Upper lobe of right lung (tissue), 1 donor: ENCODE measurements around the gene VANGL1. TPM values are rescaled to one million over a fixed set of nuclear protein-coding genes. Genes with fewer than 3 reads are reported as not detected.

Experiments
- ATAC-seq: fragments of 200-7000 bp; cut with Tn5 transposase; one replicate; pipeline ENCODE4 v1.9.1; 2020; ENCODE audit warnings: mild to moderate bottlenecking, moderate library complexity
- DNase-seq: peaks from one replicate; pipeline ENCODE4 v3.0.0-alpha.2; 2020
- H3K27ac ChIP-seq: fragments of 200-600 bp; one replicate; pipeline ENCODE4 v1.8.0; 2022
- H3K27me3 ChIP-seq: fragments of 200-600 bp; one replicate; pipeline ENCODE4 v1.8.0; 2022; ENCODE audit warnings: mild to moderate bottlenecking
- H3K36me3 ChIP-seq: fragments of 200-600 bp; one replicate; pipeline ENCODE4 v1.8.0; 2022
- H3K4me1 ChIP-seq: fragments of 200-600 bp; one replicate; pipeline ENCODE4 v1.8.0; 2022
- H3K4me3 ChIP-seq: fragments of 200-600 bp; one replicate; pipeline ENCODE4 v1.8.0; 2022; ENCODE audit warnings: mild to moderate bottlenecking
- H3K9me3 ChIP-seq: fragments of 200-600 bp; one replicate; pipeline ENCODE4 v1.8.0; 2022
- CTCF ChIP-seq: fragments of 200-600 bp; IDR thresholded peaks from one replicate; pipeline ENCODE4 v1.8.0; 2022; ENCODE audit warnings: antibody characterized with exemption
- intact Hi-C: fragments of 100-400 bp; cut with DNase I; formaldehyde crosslinking; loops from one replicate; pipeline ENCODE4 v1.11.0; 2022
- total RNA-seq: library from RNA; stranded (reverse); fragmentation: NEBNext Ultra II Directional; extraction: Animal tissue kit (Norgen Biotek cat#: 25700); gene quantifications from one replicate; pipeline ENCODE4 v1.2.1, GENCODE V29; 2021
- donor health status: DM: no; HTN: yes; CAD: no; lungs with severe emphysema.

The VANGL1 gene
- total RNA-seq, 1 donor from 2014 or later, result 10.4 TPM

- Histone ChIP-seq H3K27me3 (no peaks in the 10 kb centered on the region), H3K4me1 (peaks cover 3% of the 10 kb centered on the region), H3K36me3 (no peaks in the 10 kb centered on the region), H3K27ac (no peak overlapping the region), H3K9me3 (no peaks in the 10 kb centered on the region), H3K4me3 (no peak overlapping the region)
- TF ChIP-seq CTCF, result peak; percentile 62
- ATAC-seq, result peak; percentile 52
- intact Hi-C loops, result loop anchor here (5.0 kb wide), 1 partner anchor 50 kb away; the partner anchor contains the start of gene CASQ2
- no peak for DNase-seq
These were observed 75.8 kb downstream of the VANGL1 start for GRCh38 chr1:115717541-115717940.

DNA sequence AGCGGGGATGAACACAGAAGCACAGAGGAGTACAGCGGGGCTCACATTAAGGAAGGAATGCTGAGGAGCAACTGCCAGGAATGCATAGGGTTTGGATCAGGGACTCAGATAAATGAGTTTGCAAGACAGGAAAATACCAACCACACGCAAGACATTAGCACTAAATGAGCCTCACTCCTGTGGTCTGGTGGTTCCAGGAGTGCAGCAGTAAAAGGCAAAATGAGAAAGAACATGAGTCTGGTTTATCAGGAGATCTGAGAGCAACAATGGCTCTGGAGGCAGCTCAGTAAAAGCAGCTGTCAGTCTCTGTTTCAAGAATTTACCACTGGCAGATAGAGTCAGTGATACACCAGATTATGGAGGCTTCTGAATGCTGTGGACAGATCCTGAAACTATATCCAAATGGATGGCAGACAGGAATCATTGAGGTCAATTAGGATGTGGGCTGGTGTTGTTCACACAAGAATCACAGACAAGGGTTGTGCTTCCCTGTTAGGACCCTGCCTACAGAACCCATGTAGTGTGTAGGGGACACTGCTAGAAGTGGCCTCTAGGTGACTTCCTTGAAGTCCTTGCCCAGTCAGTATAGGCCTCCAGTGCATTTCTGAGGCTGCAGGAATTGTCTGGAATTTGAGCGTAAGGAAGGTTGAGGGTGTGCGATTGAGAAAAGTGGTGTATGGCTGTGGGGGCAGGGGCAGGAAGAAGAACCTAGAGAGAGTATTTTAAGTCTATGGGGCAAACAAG lies 76.4 kb downstream of the VANGL1 start:
- Histone ChIP-seq H3K4me1 (peaks cover 3% of the 10 kb centered on the region), H3K36me3 (no peaks in the 10 kb centered on the region), H3K27me3 (no peaks in the 10 kb centered on the region), H3K4me3 (no peak overlapping the region), H3K9me3 (no peaks in the 10 kb centered on the region), H3K27ac (no peak overlapping the region)
- no peak for TF ChIP-seq CTCF
- DNase-seq, result no peak
- intact Hi-C loops, result loop anchor here (5.0 kb wide), 1 partner anchor 49 kb away; the partner anchor contains the start of gene CASQ2
- peak; percentile 37 for ATAC-seq

GRCh38 chr1:115719285-115719684 lies 77.5 kb downstream of the VANGL1 start:
- no peak overlapping the region for H3K27ac ChIP-seq
- no peak for TF ChIP-seq CTCF
- ATAC-seq (no peak), DNase-seq (no peak)
- no peaks in the 10 kb centered on the region for H3K9me3 ChIP-seq
- H3K36me3 ChIP-seq, result no peaks in the 10 kb centered on the region
- intact Hi-C loops, result loop anchor here (5.0 kb wide), 1 partner anchor 48 kb away; the partner anchor contains the start of gene CASQ2
- no peaks in the 10 kb centered on the region for H3K27me3 ChIP-seq
- H3K4me1 ChIP-seq, result peaks cover 3% of the 10 kb centered on the region
- H3K4me3 ChIP-seq, result no peak overlapping the region

- DNase-seq (no peak), ATAC-seq (no peak)
- H3K27me3 ChIP-seq, result no peaks in the 10 kb centered on the region
- no peak overlapping the region for H3K4me3 ChIP-seq
- intact Hi-C loops, result no loop called here
- TF ChIP-seq CTCF, result no peak
- no peaks in the 10 kb centered on the region for H3K36me3 ChIP-seq
- H3K9me3 ChIP-seq, result no peaks in the 10 kb centered on the region
- H3K27ac ChIP-seq, result peak overlapping the region; percentile 78
- H3K4me1 ChIP-seq, result peaks cover 20% of the 10 kb centered on the region
These were observed 80.5 kb downstream of the VANGL1 start for GRCh38 chr1:115722221-115722620.

DNA sequence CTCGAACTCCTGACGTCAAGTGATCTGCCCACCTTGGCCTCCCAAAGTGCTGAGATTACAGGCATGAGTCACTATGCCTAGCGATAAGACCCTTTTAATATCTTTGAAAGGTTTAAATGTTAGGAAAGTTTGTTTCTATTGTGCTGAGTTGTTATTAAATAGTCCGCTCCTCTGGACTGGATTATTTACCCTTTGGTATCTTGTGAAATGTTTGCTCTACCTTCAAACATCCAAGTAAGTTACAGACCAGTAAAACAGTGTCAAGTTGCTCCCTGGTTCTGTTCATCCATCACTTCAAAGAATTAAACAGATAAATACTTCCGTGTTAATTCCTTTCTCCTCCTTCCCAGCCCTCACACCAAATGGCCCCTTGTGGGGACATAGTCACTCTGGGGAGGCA lies 82.0 kb downstream of the VANGL1 start:
- TF ChIP-seq CTCF, result no peak
- no peak for DNase-seq
- intact Hi-C loops, result no loop called here
- H3K27ac ChIP-seq, result peak overlapping the region; percentile 67
- ATAC-seq, result no peak
- H3K27me3 ChIP-seq, result no peaks in the 10 kb centered on the region
- peaks cover 28% of the 10 kb centered on the region for H3K4me1 ChIP-seq
- H3K9me3 ChIP-seq, result no peaks in the 10 kb centered on the region
- no peaks in the 10 kb centered on the region for H3K36me3 ChIP-seq
- H3K4me3 ChIP-seq, result no peak overlapping the region
